SK-N-SH treated with all-trans-retinoic acid at 6 μM for 48 hours (cell line): ENCODE data around the gene PRR7.

Experiments
- ARNTL ChIP-seq: fragments of 450-650 bp; formaldehyde crosslinking; IDR thresholded peaks from 2 replicates; pipeline ENCODE4 v1.5.0; 2020; ENCODE audit warnings: low read depth, mild to moderate bottlenecking, moderate library complexity, borderline replicate concordance
- PATZ1 ChIP-seq: fragments of 250-450 bp; sonication (Bioruptor Pico); IDR thresholded peaks from 2 replicates; pipeline ENCODE4 v1.8.0; 2020; ENCODE audit warnings: mild to moderate bottlenecking, moderate library complexity, borderline replicate concordance
- TSHZ2 ChIP-seq: fragments of 250-450 bp; sonication (Bioruptor Pico); IDR thresholded peaks from 2 replicates; pipeline ENCODE4 v1.5.0; 2020; ENCODE audit warnings: mild to moderate bottlenecking, moderate library complexity

GRCh38 chr5:177433658-177434217 is 12.9 kb upstream of the PRR7 start:
- TF ChIP-seq TSHZ2 (CRISPR knock-in tag) (no peak), PATZ1 (CRISPR knock-in tag) (no peak), ARNTL (no peak)
